CD14-positive monocyte (primary cell): ENCODE results near the gene KLHDC10. TPM values are rescaled to one million over a fixed set of nuclear protein-coding genes. Genes with fewer than 3 reads are reported as not detected.

Source experiments
- DNase-seq, 3 donors: peaks; one replicate each; pipeline ENCODE4 v3.0.0-alpha.2; 2011 to 2022
- H2AFZ ChIP-seq: 2 replicates; pipeline ENCODE4 v1.6.0; 2012; ENCODE audit warnings: mild to moderate bottlenecking, low read depth, low read length, inconsistent platforms; ENCODE audit not compliant: insufficient read depth, poor library complexity, severe bottlenecking
- H3K27ac ChIP-seq, 2 donors: 1 replicate in 1 of 2; 2 replicates in 1 of 2; pipeline ENCODE4 v1.5.1; 2012 to 2013; ENCODE audit warnings: low read length in 2 of 2, control low read depth in 1 of 2, inconsistent platforms in 1 of 2, low read depth in 1 of 2, mild to moderate bottlenecking in 1 of 2
- H3K27me3 ChIP-seq, 2 donors: one replicate each; pipeline versions ENCODE4 v1.6.0 to v1.6.1; 2011 to 2013; ENCODE audit warnings: low read length in 2 of 2; ENCODE audit not compliant: control insufficient read depth in 2 of 2, insufficient read depth in 2 of 2
- H3K36me3 ChIP-seq, 2 donors: replicated peaks in 1 of 2; 1 replicate in 1 of 2; 2 replicates in 1 of 2; pipeline versions ENCODE4 v1.5.1 to v1.6.1; 2012 to 2013; ENCODE audit warnings: low read length in 2 of 2, control low read depth in 1 of 2, inconsistent platforms in 1 of 2, mild to moderate bottlenecking in 1 of 2; ENCODE audit not compliant: insufficient read depth in 2 of 2, control insufficient read depth in 1 of 2
- H3K4me1 ChIP-seq, 2 donors: 1 replicate in 1 of 2; 2 replicates in 1 of 2; pipeline versions ENCODE4 v1.5.1 to v1.6.1; 2012 to 2013; ENCODE audit warnings: low read length in 2 of 2, control low read depth in 1 of 2, inconsistent platforms in 1 of 2, mild to moderate bottlenecking in 1 of 2, moderate library complexity in 1 of 2; ENCODE audit not compliant: insufficient read depth in 2 of 2, control insufficient read depth in 1 of 2
- H3K4me2 ChIP-seq: replicated peaks from 2 replicates; pipeline ENCODE3; 2012; ENCODE audit warnings: low read length, moderate library complexity, mild to moderate bottlenecking; ENCODE audit not compliant: poor library complexity, severe bottlenecking; ENCODE audit errors: extremely low read depth
- H3K4me3 ChIP-seq, 3 experiments: fragments of 200-600 bp in 1 of 3; sonication (generic) in 1 of 3; replicated peaks in 1 of 3; 1 replicate in 2 of 3; 2 replicates in 1 of 3; pipeline ENCODE4 v1.5.1; 2011 to 2013; ENCODE audit warnings: low read length in 3 of 3, mild to moderate bottlenecking in 3 of 3, control low read depth in 2 of 3, low read depth in 2 of 3, inconsistent platforms in 1 of 3, moderate library complexity in 1 of 3
- H3K79me2 ChIP-seq: 2 replicates; pipeline ENCODE4 v1.6.0; 2012; ENCODE audit warnings: mild to moderate bottlenecking, control low read depth, inconsistent platforms, low read length, moderate library complexity; ENCODE audit not compliant: insufficient read depth
- H3K9ac ChIP-seq: 2 replicates; pipeline ENCODE4 v1.6.0; 2017; ENCODE audit warnings: low read length, mild to moderate bottlenecking; ENCODE audit not compliant: insufficient read depth, poor library complexity, severe bottlenecking
- H3K9me3 ChIP-seq, 2 donors: replicated peaks in 1 of 2; 1 replicate in 1 of 2; 2 replicates in 1 of 2; pipeline versions ENCODE4 v1.5.1 to v1.6.1; 2012 to 2013; ENCODE audit warnings: low read length in 2 of 2, control low read depth in 1 of 2; ENCODE audit not compliant: control insufficient read depth in 1 of 2, insufficient read depth in 1 of 2
- H4K20me1 ChIP-seq: 2 replicates; pipeline ENCODE4 v1.6.0; 2012; ENCODE audit warnings: mild to moderate bottlenecking, low read length, control low read depth, moderate library complexity; ENCODE audit not compliant: insufficient read depth
- H3K27ac Mint-ChIP-seq, 7 donors: one replicate each; pipeline ENCODE4 v1.8.0; 2020; ENCODE audit warnings: mild to moderate bottlenecking in 7 of 7, mixed read lengths in 7 of 7, moderate library complexity in 6 of 7, inconsistent platforms in 2 of 7
- H3K27me3 Mint-ChIP-seq, 3 donors: one replicate each; pipeline ENCODE4 v1.8.0; 2021 to 2022; ENCODE audit warnings: low read depth in 3 of 3, mild to moderate bottlenecking in 3 of 3, mixed read lengths in 3 of 3, moderate library complexity in 3 of 3, inconsistent platforms in 1 of 3
- H3K36me3 Mint-ChIP-seq, 2 donors: one replicate each; pipeline ENCODE4 v1.8.0; 2020; ENCODE audit warnings: mixed read lengths in 2 of 2, inconsistent platforms in 1 of 2, mild to moderate bottlenecking in 1 of 2
- H3K4me1 Mint-ChIP-seq: one replicate; pipeline ENCODE4 v1.8.0; 2020; ENCODE audit warnings: mild to moderate bottlenecking, mixed read lengths
- H3K4me3 Mint-ChIP-seq, 2 donors: one replicate each; pipeline ENCODE4 v1.8.0; 2020; ENCODE audit warnings: mild to moderate bottlenecking in 2 of 2, mixed read lengths in 2 of 2, moderate library complexity in 1 of 2
- H3K9me3 Mint-ChIP-seq, 7 donors: one replicate each; pipeline ENCODE4 v1.8.0; 2020 to 2022; ENCODE audit warnings: mixed read lengths in 7 of 7, mild to moderate bottlenecking in 6 of 7, moderate library complexity in 6 of 7, inconsistent platforms in 2 of 7
- WGBS: methylation state at CpG from one replicate; pipeline ENCODE4 v1.1.5; 2013; ENCODE audit warnings: missing lambda C conversion rate; ENCODE audit not compliant: insufficient coverage; 5-methylcytosine and 5-hydroxymethylcytosine counted together
- intact Hi-C, 2 donors: fragments of 100-400 bp; cut with micrococcal nuclease; formaldehyde crosslinking; loops; one replicate each; pipeline versions ENCODE4 v1.15.0 to v1.15.1; 2023
- polyA plus RNA-seq, 3 donors: library from polyadenylated mRNA; depleted of rRNA in 1 of 3; unstranded in 2 of 3; stranded (reverse) in 1 of 3; fragments of 300-500 nt in 2 of 3; fragments of >200 nt in 1 of 3; fragmentation: Illumina TruSeq in 2 of 3; gene quantifications; 1 replicate in 2 of 3; 2 replicates in 1 of 3; pipeline ENCODE4 v1.2.3, GENCODE V29; 2012 to 2021
- TF ChIP-seq, protein P1 (sequence below): fragments of 200-600 bp; IDR thresholded peaks from one replicate; pipeline ENCODE4 v1.8.0; 2022; ENCODE audit warnings: antibody characterized with exemption, mild to moderate bottlenecking

Gene KLHDC10
- polyA plus RNA-seq, 3 donors = 1.1 to 13.9 (median 2.9) TPM

DNA sequence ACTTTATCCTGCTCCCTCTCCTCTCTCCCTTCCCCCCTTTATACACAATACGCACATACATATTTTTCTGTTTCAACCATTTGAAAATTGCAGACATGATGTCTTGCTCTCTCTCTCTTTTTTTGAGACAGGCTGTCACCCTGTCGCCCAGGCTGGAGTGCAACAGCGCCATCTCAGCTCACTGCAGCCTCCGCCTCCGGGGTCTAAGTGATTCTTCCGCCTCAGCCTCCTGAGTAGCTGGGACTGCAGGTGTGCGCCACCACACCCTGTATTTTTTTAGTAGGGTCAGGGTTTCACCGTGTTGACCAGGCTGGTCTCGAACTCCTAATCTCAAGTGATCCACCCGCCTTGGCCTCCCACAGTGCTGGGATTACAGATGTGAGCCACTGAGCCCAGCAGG, 38.5 kb downstream of the KLHDC10 start:
- intact Hi-C loops = no loop called here

GRCh38 chr7:130112093-130112492, 41.8 kb downstream of the KLHDC10 start:
- Histone ChIP-seq H3K4me3 (no peak overlapping the region), H3K4me2 (no peak overlapping the region), H3K27ac (no peak overlapping the region), H2AFZ (no peak overlapping the region), H4K20me1 (peaks cover 15% of the 10 kb centered on the region), H3K36me3 (no peaks in the 10 kb centered on the region), H3K9ac (no peak overlapping the region), H3K27me3 (no peaks in the 10 kb centered on the region), H3K79me2 (no peaks in the 10 kb centered on the region), H3K4me1 (no peaks in the 10 kb centered on the region), H3K9me3 (no peaks in the 10 kb centered on the region)
- intact Hi-C loops = no loop called here
- no CpG with 5 or more reads among the region's 2 CpGs for WGBS
- H3K4me3 Mint-ChIP-seq = no peak overlapping the region
- DNase-seq = no peak
- peaks cover 0 to 1% (median 0%) of the 10 kb centered on the region in 3 donors for H3K27me3 Mint-ChIP-seq
- H3K27ac Mint-ChIP-seq = no peak overlapping the region
- TF ChIP-seq, protein P1, sequence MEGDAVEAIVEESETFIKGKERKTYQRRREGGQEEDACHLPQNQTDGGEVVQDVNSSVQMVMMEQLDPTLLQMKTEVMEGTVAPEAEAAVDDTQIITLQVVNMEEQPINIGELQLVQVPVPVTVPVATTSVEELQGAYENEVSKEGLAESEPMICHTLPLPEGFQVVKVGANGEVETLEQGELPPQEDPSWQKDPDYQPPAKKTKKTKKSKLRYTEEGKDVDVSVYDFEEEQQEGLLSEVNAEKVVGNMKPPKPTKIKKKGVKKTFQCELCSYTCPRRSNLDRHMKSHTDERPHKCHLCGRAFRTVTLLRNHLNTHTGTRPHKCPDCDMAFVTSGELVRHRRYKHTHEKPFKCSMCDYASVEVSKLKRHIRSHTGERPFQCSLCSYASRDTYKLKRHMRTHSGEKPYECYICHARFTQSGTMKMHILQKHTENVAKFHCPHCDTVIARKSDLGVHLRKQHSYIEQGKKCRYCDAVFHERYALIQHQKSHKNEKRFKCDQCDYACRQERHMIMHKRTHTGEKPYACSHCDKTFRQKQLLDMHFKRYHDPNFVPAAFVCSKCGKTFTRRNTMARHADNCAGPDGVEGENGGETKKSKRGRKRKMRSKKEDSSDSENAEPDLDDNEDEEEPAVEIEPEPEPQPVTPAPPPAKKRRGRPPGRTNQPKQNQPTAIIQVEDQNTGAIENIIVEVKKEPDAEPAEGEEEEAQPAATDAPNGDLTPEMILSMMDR = no peak
- H3K4me1 Mint-ChIP-seq = peaks cover 17% of the 10 kb centered on the region
- H3K36me3 Mint-ChIP-seq = peaks cover 1 to 8% of the 10 kb centered on the region in 2 donors
- peaks cover 0 to 3% (median 2%) of the 10 kb centered on the region in 7 donors for H3K9me3 Mint-ChIP-seq

More for the DNA sequence above, 38.5 kb downstream of the KLHDC10 start:
- DNase-seq = no peak
- H3K4me3 Mint-ChIP-seq = no peak overlapping the region
- Histone ChIP-seq H3K79me2 (no peaks in the 10 kb centered on the region), H3K27ac (no peak overlapping the region), H3K36me3 (no peaks in the 10 kb centered on the region), H3K4me2 (no peak overlapping the region), H3K27me3 (no peaks in the 10 kb centered on the region), H2AFZ (no peak overlapping the region), H4K20me1 (peaks cover 15% of the 10 kb centered on the region), H3K4me1 (no peaks in the 10 kb centered on the region), H3K9me3 (peaks cover 0 to 3% of the 10 kb centered on the region in 2 donors), H3K9ac (no peak overlapping the region), H3K4me3 (no peak overlapping the region)
- TF ChIP-seq, protein P1 = no peak
- peaks cover 8 to 13% of the 10 kb centered on the region in 2 donors for H3K36me3 Mint-ChIP-seq
- peaks cover 0 to 5% (median 3%) of the 10 kb centered on the region in 7 donors for H3K9me3 Mint-ChIP-seq
- H3K4me1 Mint-ChIP-seq = peaks cover 11% of the 10 kb centered on the region
- peaks cover 0 to 1% (median 0%) of the 10 kb centered on the region in 3 donors for H3K27me3 Mint-ChIP-seq
- peak overlapping the region in 1 of 7 donors; percentile 4 for H3K27ac Mint-ChIP-seq
- WGBS = 94% methylated on average over 5 of the region's 10 CpGs
